Forelimb muscle (tissue), 1 donor: ENCODE data around the gene SIGLEC14. TPM values are rescaled to one million over a fixed set of nuclear protein-coding genes. Genes with fewer than 3 reads are reported as not detected.
"Not testable (repeated sequence)": the region's sequence is repeated elsewhere in the genome, so short reads cannot be mapped to it uniquely, and the experiment has no call there.

ENCODE experiments used
- DNase-seq: peaks from one replicate; pipeline ENCODE4 v3.0.0-alpha.2; 2013; ENCODE audit warnings: low read depth
- polyA plus RNA-seq: library from polyadenylated mRNA; unstranded; fragments of 120-200 nt; gene quantifications from one replicate; pipeline ENCODE4 v1.2.1, GENCODE V29; 2013; ENCODE audit not compliant: insufficient read length

Gene SIGLEC14
- polyA plus RNA-seq, 1 donor: 0.94 TPM

- DNase-seq: not testable (repeated sequence)
Observed at GRCh38 chr19:51675911-51676565, 29.4 kb upstream of the SIGLEC14 start.

DNA sequence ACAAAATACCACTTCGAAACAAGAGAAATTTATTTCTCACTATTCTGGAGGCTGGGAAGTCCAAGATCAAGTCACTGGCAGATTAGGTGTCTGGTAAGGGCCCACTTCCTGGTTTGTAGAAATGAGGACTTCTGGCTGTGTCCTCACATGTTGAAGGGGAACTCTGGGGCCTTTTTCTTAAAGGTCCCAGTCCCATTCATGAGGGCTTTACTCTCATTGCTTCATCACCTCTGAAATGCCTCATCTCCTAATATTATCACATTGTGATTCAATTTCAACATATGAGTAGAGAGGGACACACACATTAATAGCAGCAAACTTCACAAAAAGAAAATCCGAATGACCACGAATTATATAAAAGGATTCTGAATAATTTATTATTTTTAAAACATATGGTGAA lies 21.6 kb upstream of the SIGLEC14 start:
- no peak for DNase-seq

- no peak for DNase-seq
Observed at GRCh38 chr19:51664997-51665396, 18.4 kb upstream of the SIGLEC14 start.

DNA sequence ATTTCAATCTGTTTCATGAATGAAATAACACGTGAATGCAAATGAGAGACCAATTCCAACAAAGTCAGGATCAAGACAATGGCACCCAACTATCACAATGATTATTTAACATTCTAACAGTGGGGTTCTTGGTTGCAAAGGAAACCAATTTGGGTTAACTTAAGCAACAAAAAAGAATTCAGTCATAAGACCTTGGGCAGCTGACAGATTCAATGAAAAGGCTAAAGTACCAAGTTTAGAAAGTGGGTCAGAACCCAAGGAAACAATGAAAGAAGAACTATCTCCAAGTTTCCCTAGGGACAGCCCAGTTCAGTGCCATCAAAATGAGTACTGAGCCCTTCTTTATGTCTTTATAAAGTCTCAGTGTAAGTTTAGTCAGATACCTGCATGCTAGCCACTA lies 17.5 kb upstream of the SIGLEC14 start:
- no peak for DNase-seq

GRCh38 chr19:51663650-51664049 lies 17.0 kb upstream of the SIGLEC14 start:
- DNase-seq: no peak

- DNase-seq: peak; percentile 51
Observed at GRCh38 chr19:51660975-51661600, 14.5 kb upstream of the SIGLEC14 start.

GRCh38 chr19:51654783-51655182 lies 8.2 kb upstream of the SIGLEC14 start:
- no peak for DNase-seq

GRCh38 chr19:51653162-51653561 lies 6.5 kb upstream of the SIGLEC14 start:
- no peak for DNase-seq

GRCh38 chr19:51652266-51652665 lies 5.6 kb upstream of the SIGLEC14 start:
- no peak for DNase-seq

- DNase-seq: no peak
Observed at GRCh38 chr19:51651216-51651846, 4.7 kb upstream of the SIGLEC14 start.

GRCh38 chr19:51647318-51647717 lies 693 bp upstream of the SIGLEC14 start:
- DNase-seq: no peak

DNA sequence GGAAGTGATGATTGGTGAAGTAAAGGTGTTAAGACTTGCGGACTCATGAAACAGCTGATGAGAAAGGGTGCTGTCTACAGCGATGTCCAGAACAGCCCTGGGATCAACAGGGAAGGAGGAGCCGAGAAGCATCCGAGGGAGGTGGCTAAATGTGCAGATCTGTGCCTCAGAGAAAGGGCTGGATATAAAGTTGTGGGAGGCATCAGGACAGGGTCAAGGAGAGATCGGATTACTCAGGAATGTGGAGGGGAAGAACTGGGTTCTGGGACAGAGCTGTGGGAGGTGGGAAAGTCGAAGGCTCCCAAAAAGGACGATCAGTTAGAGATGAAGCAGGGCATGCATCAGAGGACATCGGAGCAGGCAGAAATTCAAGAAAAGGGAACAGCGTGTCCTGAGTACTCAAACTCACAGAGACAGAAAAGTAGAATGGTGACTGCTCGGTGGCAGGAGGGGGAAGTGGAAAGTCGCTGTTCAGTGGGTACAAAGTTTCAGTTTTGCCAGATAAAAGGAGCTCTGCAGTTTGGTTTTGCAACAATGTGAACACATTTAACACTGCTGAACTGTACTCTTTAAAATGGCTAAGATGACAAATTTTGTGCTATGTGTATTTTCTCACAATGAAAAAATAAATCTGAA lies 1.9 kb downstream of the SIGLEC14 start:
- no peak for DNase-seq

GRCh38 chr19:51641648-51642047 lies 5.0 kb downstream of the SIGLEC14 start:
- no peak for DNase-seq

DNA sequence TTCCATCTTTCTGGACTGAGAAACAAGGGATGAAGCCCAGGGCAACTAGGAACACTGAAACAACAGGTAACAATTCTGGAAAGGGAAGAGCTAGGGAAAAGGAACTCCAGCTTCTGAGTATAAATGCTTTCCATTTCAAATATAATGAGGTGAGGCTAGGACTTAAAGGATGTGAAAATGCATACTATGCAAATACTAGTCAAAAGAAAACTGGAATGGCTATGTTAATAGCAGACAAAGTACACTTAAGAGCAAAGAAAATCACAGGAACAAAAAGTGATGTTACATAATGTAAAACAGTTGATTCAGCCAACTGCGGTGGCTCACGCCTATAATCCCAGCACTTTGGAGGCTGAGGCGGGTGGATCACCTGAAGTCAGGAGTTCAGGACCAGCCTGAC lies 6.2 kb downstream of the SIGLEC14 start:
- DNase-seq: no peak

DNA sequence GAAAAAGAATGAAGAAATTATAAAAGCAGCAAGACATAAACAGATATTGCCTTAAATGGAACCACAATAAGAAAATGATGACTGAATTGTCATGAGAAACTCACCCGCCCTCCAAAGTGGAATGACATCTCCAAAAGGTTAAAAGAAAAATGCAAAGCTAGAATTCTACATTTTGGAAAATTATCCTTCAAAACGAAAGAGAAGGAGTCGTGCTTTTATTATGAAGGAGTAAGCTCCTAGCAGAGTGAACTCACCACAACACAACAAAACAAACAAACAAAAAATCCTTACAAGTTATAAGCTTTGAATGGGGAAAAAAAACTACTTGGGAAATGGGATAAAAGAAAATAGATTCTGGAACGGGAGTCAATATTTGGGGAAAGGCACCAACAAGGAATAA lies 6.7 kb downstream of the SIGLEC14 start:
- no peak for DNase-seq

DNA sequence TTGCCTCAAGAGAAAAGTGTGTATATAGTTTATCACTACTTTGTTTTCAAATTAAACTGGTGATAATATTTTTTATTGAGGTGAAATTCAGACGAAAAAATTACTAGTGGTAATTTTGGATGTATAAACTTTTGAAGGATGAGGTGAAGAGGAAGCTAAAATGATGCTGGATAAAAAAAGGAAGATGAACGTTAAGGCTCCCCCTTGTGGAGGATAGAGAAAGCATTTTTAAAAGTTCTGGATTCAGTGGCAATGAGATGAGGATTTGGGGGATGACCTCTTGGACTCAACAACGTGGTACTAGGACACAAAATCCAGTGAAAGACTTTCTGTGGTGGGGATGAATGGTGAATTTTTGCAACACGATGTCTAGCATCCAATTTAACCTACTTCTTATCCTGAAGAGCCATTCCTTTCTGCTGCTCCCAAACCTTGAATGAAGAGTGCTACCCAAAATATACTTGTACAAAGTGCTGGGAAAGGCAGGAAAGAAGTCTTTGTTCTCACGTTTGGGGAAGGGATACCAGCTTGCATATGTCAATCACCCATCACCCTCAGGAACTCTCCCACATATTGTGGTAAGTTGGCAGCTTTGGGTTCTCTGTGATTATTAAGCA lies 9.2 kb downstream of the SIGLEC14 start:
- DNase-seq: no peak

DNA sequence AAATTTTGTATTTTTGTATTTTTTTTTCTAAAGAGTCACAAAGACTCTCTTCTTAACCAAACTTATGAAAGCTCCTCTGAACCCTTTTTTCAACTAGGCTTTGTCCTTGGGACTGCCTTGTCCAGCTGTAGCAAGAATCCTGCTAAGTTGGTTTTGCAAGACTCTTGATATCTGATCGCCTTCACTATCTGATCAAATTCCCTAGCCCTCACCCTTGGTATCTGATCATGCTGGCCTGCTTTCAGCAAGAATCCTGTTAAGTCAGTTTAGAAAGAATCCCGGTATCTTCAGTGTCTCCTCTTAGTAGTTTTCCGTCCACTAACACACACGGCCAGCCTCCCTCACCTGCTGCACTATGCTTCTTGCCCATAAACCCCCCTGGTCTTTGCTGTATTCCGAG lies 14.5 kb downstream of the SIGLEC14 start:
- DNase-seq: no peak

- DNase-seq: not testable (repeated sequence)
Observed at GRCh38 chr19:51630315-51630714, 16.3 kb downstream of the SIGLEC14 start, which contains the start of gene SIGLEC5. TSS of gene SIGLEC5 (minus strand) at chr19:51630401. CDS start at chr19:51630335, 66 bp downstream.

GRCh38 chr19:51628153-51628939 lies 18.3 kb downstream of the SIGLEC14 start:
- DNase-seq: no peak

DNA sequence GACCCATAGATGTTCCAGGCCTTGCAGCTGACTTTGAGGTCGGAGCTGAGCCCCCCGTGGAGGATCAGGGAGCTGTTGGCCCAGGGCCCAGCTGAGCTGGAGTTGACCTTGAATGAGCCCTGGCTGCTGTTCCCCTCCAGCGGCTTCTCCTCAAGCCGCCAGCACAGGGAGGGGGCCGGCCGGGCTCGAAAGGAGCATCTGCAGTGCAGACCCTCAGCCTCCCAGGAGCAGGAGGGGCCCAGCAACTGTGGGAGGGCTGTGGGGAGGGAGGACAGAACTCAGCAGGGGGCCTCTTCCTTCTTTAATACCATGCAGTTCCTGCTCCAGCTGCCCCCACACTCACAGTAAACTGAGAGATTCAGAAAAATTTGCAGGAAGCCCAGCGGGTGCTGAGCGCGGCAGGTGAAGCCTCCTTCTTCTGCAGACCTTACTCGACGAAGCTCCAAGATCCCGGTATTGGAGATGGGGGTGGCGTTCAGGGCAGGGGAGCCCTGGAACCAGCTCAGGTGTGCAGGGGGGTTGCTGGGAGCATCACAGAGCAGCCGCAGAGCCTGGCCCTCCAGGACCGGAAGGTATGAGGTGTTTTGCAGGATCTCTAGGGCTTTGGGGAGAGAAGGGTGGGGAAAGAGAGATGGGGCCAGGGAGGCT lies 19.0 kb downstream of the SIGLEC14 start:
- no peak for DNase-seq

DNA sequence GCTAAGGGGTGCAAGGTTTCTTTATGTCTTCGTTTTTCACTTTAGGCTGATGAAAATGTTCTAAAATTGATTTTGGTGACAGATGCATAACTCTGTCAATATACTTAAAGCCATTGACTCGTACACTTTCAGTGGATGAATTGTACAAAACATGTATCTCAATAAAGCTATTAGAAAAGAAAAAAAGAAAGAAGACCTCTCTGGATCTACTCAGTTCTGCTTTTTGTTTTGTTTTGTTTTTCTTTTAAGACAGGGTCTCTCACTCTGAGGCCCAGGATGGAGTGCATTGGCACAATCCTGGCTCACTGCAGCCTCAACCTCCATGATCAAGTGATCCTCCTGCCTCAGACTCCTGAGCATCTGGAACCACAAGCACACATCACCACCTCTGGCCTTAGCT lies 19.9 kb downstream of the SIGLEC14 start:
- no peak for DNase-seq
